HG03571 (cell line): ENCODE results near the gene DHDH.

ENCODE experiments used
- ATAC-seq: cut with Tn5 transposase; IDR thresholded peaks from one replicate; pipeline ENCODE4 v1.9.1; 2021; ENCODE audit not compliant: unreplicated experiment

DHDH gene

GRCh38 chr19:48991011-48991609, 57.6 kb downstream of the DHDH start:
- ATAC-seq, result no peak

GRCh38 chr19:48991873-48992580, 58.5 kb downstream of the DHDH start:
- no peak for ATAC-seq

GRCh38 chr19:48992581-48993174, 59.2 kb downstream of the DHDH start:
- peak; percentile 3 for ATAC-seq

- peak; percentile 80 for ATAC-seq
Measured at GRCh38 chr19:48993175-48994034, 59.9 kb downstream of the DHDH start, which contains the start of the genes GYS1 and RUVBL2. Gene GYS1 (minus strand): TSS chr19:48993309. CDS start chr19:48993112, 197 bp downstream. Gene RUVBL2 (plus strand): TSS chr19:48993887. CDS start chr19:48993912, 25 bp downstream.

GRCh38 chr19:48994035-48994386, 60.5 kb downstream of the DHDH start:
- no peak for ATAC-seq
